ENCODE data around the gene PDZRN4.
"Not testable (repeated sequence)": the region's sequence is repeated elsewhere in the genome, so short reads cannot be mapped to it uniquely, and the experiment has no call there.

DNA sequence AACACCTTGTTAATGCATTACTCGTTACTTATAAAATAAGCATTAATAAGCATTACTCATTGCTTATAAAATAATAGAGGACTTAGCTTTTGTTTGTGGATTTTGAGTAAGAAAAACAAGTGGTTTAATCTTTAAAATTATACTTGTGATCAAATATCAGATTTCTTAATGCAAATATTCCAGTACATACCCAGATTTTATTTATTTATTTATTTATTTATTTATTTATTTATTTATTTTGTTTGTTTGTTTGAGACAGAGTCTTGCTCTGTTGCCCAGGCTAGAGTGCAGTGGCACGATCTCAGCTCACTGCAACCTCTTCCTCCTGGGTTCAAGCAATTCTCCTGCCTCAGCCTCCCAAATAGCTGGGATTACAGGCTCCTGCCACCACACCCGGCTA is 3.4 kb downstream of the PDZRN4 start:
- TF ChIP-seq, protein P1, sequence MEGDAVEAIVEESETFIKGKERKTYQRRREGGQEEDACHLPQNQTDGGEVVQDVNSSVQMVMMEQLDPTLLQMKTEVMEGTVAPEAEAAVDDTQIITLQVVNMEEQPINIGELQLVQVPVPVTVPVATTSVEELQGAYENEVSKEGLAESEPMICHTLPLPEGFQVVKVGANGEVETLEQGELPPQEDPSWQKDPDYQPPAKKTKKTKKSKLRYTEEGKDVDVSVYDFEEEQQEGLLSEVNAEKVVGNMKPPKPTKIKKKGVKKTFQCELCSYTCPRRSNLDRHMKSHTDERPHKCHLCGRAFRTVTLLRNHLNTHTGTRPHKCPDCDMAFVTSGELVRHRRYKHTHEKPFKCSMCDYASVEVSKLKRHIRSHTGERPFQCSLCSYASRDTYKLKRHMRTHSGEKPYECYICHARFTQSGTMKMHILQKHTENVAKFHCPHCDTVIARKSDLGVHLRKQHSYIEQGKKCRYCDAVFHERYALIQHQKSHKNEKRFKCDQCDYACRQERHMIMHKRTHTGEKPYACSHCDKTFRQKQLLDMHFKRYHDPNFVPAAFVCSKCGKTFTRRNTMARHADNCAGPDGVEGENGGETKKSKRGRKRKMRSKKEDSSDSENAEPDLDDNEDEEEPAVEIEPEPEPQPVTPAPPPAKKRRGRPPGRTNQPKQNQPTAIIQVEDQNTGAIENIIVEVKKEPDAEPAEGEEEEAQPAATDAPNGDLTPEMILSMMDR (IDR thresholded peaks at IDR 0.05): not testable (repeated sequence)
- TF ChIP-seq POLR2A (IDR thresholded peaks at IDR 0.05): not testable (repeated sequence)
